GM21515 (cell line): ENCODE measurements around the gene TTLL6.
"Not testable (repeated sequence)": the region's sequence is repeated elsewhere in the genome, so short reads cannot be mapped to it uniquely, and the experiment has no call there.

Source experiments
- ATAC-seq: cut with Tn5 transposase; IDR thresholded peaks from one replicate; pipeline ENCODE4 v1.9.1; 2021; ENCODE audit not compliant: unreplicated experiment

Gene TTLL6

GRCh38 chr17:48724251-48725003 is 92.6 kb downstream of the TTLL6 start:
- ATAC-seq = no peak

- ATAC-seq = no peak
Measured at GRCh38 chr17:48723423-48724250, 93.4 kb downstream of the TTLL6 start.

DNA sequence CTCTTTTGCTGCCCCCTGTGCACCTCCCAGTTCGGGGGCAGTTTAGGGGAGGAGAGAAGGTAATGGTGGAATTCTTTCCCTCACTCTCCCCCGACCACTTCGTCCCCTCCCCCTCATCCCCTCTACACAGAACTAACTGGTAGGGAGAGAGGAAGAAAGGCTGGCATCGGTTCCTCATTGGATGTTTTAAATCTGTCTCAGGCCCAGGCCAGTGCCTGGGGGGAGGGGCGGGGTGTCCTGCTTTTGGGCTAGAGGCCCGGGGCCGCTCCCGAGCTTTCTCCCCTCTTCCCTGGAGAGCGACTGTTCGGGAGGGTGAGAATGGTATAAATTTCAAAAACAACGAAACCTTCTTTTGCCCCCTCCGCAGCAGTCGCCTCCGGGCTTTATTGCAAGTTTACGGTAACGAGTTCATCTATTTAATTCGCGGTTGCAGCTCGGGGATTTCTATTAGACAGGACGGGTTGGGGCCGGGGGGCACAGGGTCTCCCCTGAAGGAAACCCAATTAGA is 94.1 kb downstream of the TTLL6 start, which contains the start of gene PRAC2:
Gene PRAC2 (plus strand): TSS at position 271 of the 508 bp plus-strand sequence. CDS start 1,226 bp downstream, outside the sequence.
- ATAC-seq = no peak

DNA sequence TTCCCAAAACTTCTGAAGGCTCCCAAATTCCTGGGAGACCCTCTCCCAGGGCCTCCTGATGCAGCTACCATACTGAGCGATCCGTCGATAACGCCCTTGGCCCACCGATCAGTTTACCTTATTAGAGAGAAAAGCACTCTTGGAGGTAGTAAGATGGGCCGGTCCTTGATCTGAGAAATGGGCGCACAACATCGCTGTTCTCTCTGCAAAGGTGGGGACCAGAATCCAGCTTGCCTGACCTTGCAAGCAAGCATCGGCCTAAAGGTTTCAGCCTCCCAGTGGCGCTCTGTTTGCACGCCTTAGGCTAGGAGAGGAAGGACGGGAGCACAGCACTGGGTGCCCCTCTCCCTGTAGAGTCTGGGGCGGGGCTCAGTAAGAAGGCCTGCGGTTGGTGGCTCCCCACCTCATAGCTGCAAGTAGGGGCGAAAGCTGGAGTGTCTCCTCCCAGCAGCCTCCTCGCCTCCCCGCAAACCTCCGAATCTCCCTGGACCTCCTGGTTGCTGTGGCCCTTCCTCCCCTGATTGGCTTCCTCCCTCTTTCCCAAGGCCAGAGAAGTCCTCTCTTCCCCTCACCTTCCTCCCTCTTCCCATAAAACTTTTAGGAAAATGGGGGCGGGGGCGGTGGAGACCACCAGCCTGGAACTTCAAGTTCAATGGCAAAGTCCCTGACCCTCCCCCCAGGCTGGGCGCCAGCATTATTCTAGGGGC is 94.7 kb downstream of the TTLL6 start, which contains the start of gene PRAC1:
Gene PRAC1 (minus strand): TSS at position 318 of the 707 bp plus-strand sequence. CDS start 126 bp downstream, at position 192.
- no peak for ATAC-seq

GRCh38 chr17:48721009-48721402 is 96.0 kb downstream of the TTLL6 start:
- ATAC-seq = no peak

GRCh38 chr17:48720266-48721008 is 96.6 kb downstream of the TTLL6 start:
- no peak for ATAC-seq

GRCh38 chr17:48719642-48720265 is 97.3 kb downstream of the TTLL6 start:
- no peak for ATAC-seq

DNA sequence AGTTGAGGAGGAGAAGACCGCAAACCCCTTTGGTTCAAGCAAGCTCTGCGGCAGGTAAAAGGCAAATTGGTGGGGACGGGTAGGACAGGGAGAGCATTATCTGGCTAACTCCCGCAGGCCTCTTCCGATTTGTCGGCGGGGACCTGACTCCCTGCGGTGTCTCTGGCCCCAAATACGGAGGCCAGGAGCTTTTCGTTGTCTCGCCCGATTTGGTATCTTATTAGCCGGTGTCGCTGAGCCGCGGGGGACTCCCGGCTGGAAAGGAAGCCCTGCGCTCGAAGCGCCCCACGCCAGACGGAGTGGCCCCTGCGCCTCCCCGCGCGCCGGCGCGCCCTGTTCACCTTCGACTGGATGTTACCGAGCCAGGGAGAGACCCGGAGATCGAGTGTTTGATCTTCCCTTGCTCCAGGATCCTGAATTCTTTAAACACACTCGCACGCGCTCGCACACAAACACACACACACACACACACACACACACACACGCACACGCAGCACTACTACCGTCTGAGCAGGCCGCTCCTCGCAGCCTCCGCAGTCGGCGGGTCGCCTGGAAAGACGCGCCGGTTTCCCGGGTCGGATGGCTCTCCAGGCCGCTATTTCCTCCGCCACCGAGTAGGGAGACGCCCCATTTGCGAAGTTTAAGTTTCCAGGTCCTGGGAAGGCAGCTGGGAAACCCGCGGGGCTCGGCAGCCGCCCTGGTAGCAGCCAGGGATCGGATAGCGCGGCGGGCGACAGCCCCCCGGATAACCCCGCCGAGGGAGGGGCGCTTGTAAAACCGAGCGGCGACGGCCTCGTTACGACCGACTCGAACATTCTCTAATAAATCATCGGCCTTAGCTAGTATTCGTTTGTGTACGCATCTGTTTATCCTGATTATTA is 98.0 kb downstream of the TTLL6 start:
- ATAC-seq = no peak

- ATAC-seq = no peak
Measured at GRCh38 chr17:48718227-48718760, 98.7 kb downstream of the TTLL6 start.

DNA sequence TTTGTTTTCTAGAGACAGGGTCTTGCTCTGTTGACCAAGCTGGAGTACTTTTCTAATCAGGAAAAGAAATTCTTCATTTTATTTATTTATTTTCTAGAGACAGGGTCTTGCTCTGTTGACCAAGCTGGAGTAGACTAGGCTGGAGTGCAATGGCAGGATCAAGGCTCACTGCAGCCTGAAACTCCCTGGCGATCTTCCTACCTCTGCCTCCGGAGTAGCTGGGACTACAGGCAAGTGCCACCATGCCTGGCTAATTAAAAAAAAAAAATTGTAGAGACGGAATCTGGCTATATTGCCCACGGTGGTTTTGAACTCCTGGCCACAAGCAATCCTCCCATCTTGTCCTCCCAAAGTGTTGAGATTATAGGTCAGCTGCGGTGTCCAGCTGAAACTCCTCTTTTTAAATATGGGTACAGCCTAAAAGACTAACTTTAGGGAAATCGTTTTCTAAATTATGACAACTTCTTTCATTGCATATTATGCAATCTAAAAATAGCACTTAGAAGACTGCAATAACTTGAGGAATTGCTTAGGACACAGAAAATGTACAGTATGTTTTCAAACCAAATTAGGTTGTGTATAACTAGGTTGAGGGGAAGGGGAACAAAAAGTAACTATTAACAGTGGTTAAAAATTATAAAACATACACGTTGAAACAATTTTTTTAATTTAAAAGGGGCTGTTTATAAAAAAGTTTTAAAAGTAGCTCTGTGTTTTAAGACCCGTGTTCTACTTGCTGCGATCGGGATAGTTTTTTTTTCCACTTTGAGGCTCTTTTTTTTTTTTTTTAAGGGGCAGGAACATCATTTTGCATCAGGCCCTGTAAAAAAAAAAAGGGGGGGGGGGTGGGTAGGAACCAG is 99.4 kb downstream of the TTLL6 start:
- no peak for ATAC-seq

DNA sequence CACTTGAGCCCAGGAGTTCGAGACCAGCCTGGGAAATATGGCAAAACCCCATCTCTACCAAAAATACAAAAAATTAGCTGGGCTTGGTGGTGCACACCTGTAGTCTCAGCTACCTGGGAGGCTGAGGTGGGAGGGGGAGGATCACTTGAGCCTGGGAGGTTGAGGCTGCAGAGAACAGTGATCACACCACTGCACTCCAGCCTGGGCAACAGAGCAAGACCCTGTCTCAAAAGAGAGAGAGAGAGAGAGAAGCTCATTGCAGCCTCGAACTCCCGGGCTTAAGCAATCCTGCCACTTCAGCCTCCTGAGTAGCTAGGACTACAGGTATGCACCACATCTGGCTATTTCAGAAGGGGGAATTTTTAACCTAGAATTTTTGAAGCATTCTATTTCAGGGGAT is 100.5 kb downstream of the TTLL6 start:
- ATAC-seq = not testable (repeated sequence)

GRCh38 chr17:48715496-48716399 is 101.3 kb downstream of the TTLL6 start:
- ATAC-seq = no peak
